GM21381 (cell line): ENCODE measurements around the gene OSCAR.

Experiments
- ATAC-seq: cut with Tn5 transposase; IDR thresholded peaks from one replicate; pipeline ENCODE4 v1.9.1; 2021; ENCODE audit warnings: mild to moderate bottlenecking, moderate library complexity; ENCODE audit not compliant: unreplicated experiment

OSCAR gene

GRCh38 chr19:54095136-54095858 is 5.3 kb downstream of the OSCAR start:
- no peak for ATAC-seq

GRCh38 chr19:54094426-54095000 is 6.1 kb downstream of the OSCAR start:
- no peak for ATAC-seq

DNA sequence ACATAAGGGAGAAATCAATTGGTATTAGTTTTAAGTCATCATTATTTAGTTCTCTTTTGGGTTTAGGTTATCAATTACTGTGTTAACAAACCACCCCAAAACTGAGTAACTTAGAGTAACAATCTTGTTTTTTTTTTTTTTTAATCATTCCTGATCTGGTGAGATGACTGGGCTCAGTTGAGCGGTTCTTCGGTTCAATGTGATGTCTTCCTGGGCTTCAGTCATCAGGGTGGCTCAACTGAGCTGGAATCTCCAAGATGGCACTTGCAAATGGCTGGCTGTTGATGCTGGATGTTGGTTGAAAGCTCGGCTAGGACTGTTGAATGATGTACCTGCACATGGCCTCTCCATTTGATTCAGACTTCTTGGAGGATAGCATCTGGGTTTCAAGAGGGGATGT is 16.2 kb downstream of the OSCAR start:
- no peak for ATAC-seq

GRCh38 chr19:54081032-54081431 is 19.6 kb downstream of the OSCAR start, which contains the start of gene TARM1:
Gene TARM1 (minus strand): TSS chr19:54081365. CDS start chr19:54081340, 25 bp downstream.
- ATAC-seq = no peak

GRCh38 chr19:54077334-54077733 is 23.3 kb downstream of the OSCAR start:
- ATAC-seq = no peak

- no peak for ATAC-seq
Observed at GRCh38 chr19:54074851-54075250, 25.8 kb downstream of the OSCAR start.

DNA sequence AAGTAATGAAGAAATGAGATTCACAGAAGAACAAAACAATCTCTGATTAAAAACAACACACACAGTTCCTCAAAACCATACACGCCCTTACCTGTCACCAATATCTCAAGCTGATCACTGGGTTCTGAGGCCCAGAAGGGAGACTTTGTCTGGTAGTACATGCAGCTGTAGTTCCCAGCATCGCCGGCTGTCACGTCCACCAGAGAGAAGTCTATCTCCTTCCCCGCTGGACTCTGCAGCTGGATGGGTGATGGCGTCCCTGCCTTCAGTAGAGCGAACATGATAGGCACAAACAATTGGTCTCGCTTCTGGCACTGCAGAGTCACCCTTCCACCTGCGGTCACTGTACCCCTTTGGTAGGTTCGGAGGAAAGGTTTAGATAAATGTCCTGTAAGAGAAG is 26.8 kb downstream of the OSCAR start:
- ATAC-seq = no peak

- no peak for ATAC-seq
Observed at GRCh38 chr19:54069470-54069869, 31.1 kb downstream of the OSCAR start.

GRCh38 chr19:54063350-54064116 is 37.1 kb downstream of the OSCAR start, which contains the start of gene VSTM1:
Gene VSTM1 (minus strand): TSS chr19:54063897. CDS start chr19:54063777, 120 bp downstream.
- no peak for ATAC-seq

GRCh38 chr19:54062643-54063042 is 38.0 kb downstream of the OSCAR start:
- ATAC-seq = no peak

- ATAC-seq = no peak
Observed at GRCh38 chr19:54047616-54048015, 53.0 kb downstream of the OSCAR start.

DNA sequence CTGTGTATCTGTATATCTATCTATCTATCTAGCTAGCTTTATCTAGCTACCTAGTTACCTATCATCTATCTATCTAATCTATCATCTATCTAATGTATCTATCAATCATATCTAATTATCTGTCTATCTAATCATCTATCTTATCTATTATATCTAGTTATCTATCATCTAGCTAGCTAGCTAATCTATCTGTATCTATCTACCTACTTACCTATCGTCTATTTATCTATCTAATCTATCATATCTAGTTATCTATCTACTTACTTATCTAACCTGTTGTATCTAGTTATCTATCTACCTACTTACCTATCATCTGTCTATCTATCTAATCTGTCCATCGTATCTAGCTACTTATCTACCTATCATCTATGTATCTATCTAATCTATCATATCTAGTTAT is 54.8 kb downstream of the OSCAR start:
- ATAC-seq = no peak
